ENCODE data around the gene LY6G6F. TPM values are rescaled to one million over a fixed set of nuclear protein-coding genes. Genes with fewer than 3 reads are reported as not detected.
A peak's percentile ranks its signal among the peaks of the same experiment; 100 is the strongest.

The LY6G6F gene
- total and polyA plus RNA-seq, 2 of the 13 experiments (the other 11 are each of a cell fraction or from before 2014, with no cell fraction given), result not detected

DNA sequence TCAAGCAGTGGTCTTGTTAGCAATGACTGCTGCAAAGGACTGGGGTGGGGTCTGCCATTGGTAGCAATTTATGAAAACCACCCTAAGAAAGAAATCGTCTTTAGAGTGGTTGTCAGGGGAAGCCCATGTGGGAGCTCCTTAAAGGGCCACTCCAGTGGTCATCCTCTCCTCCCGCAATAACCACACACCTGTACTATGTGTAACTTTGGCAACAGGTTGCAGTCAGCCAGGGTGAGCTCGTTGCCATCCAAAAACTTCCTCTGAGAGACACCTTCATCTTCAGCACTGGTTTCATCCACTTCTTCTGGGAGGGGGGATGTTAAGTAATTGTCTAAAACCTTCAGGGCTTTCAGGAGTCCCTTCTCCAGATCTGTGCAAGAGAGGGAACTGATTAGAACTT, 25.4 kb downstream of the LY6G6F start:
- H3K9ac ChIP-seq (ENCODE audit: insufficient read depth, low read depth, low read length), result no peak overlapping the region
- no peak overlapping the region for H2AFZ ChIP-seq (ENCODE audit: low read length)
- intact Hi-C loops (cut with micrococcal nuclease; ENCODE audit: unreplicated experiment) (no loop called here), in situ Hi-C loops (cut with HindIII; ENCODE audit: extremely low pct_ligation_motif_present, low pct_unique_long_range_greater_than_20kb) (loop anchor here (5.0 kb wide), 1 partner anchor 35 kb away; no protein-coding TSS in a partner anchor)
- H3K27ac ChIP-seq (ENCODE audit: extremely low read length, insufficient read depth, low read length), result no peak overlapping the region
- H3K9me3 ChIP-seq (ENCODE audit: low read length), result no peaks in the 10 kb centered on the region
- ChIA-PET POLR2A (interaction anchor here (1.0 to 11.3 kb wide), 6 partner anchors 7 to 131 kb away, joined by 3 to 279 read pairs (median 18); partner anchors contain the start of genes CLIC1, HSPA1B, MSH5 and NEU1), CTCF (ENCODE audit: low intra/inter-chr PET ratio, low total read pairs) (no interaction called here)
- no TSS peak for BruUV-seq (replicated peaks)
- peaks cover 33% of the 10 kb centered on the region; the same call in 1 of the 2 replicates for H4K20me1 ChIP-seq (ENCODE audit: insufficient read depth, low read length)
- peaks cover 62% of the 10 kb centered on the region for H3K4me1 ChIP-seq (ENCODE audit: insufficient read depth, low read length)
- 92% methylated on average over 3 of the region's 3 CpGs for WGBS (ENCODE audit: low lambda C conversion rate)
- H3K4me2 ChIP-seq (ENCODE audit: low read depth, low read length), result no peak overlapping the region
- FAIRE-seq, result no peak
- H3K4me3 ChIP-seq (replicated peaks in 1 of 3; ENCODE audit: insufficient read depth in 1 of 3, low read depth in 2 of 3, low read length in 3 of 3), result no peak overlapping the region
- H3K27me3 ChIP-seq (ENCODE audit: control insufficient read depth in 1 of 2, insufficient read depth in 2 of 2, low read length in 2 of 2), result no peaks in the 10 kb centered on the region; a peak in 1 of 5 replicates
- H3K79me2 ChIP-seq (ENCODE audit: insufficient read depth, low read length), result peaks cover 40% of the 10 kb centered on the region
- TF ChIP-seq ZNF121 (CRISPR knock-in tag; IDR thresholded peaks at IDR 0.05) (no peak), POLR2G (IDR thresholded peaks at IDR 0.05; ENCODE audit: low read depth, low read length) (peak; percentile 54; the same call in 1 of the 2 replicates), SAP130 (CRISPR knock-in tag; IDR thresholded peaks at IDR 0.05; ENCODE audit: low read depth) (0 out of 2 replicates have a peak, but pooled peaks have one; percentile 15)
- no peak for ATAC-seq
- peaks cover 24 to 42% of the 10 kb centered on the region in 2 experiments for H3K36me3 ChIP-seq (replicated peaks in 1 of 2; ENCODE audit: control insufficient read depth in 1 of 2, insufficient read depth in 2 of 2, low read length in 2 of 2)
- no peak for DNase-seq (ENCODE audit: low spot score)

DNA sequence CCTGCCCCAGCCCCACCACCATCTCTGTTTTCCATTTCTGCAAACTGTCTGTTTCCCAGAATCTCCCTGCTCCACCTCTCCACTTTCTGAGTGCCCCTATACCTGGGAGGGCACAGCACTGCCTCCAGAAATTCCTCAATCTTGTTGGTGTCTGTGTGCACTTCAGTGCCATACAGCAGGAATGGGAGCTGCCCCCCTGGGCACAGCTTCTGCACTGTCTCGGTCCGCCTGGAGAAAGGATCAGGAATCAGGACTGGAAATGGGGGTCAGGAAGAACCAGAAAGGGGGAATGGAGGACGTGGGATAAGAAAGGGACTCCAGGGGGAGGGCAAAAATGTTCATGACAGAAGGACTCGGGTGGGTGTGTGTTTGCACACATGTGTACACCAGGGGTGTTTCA, 27.1 kb downstream of the LY6G6F start:
- FAIRE-seq (no peak), ATAC-seq (no peak), DNase-seq (ENCODE audit: low spot score) (no peak)
- peaks cover 19 to 42% of the 10 kb centered on the region in 2 experiments for H3K36me3 ChIP-seq (replicated peaks in 1 of 2; ENCODE audit: control insufficient read depth in 1 of 2, insufficient read depth in 2 of 2, low read length in 2 of 2)
- no peaks in the 10 kb centered on the region; a peak in 1 of 5 replicates for H3K27me3 ChIP-seq (ENCODE audit: control insufficient read depth in 1 of 2, insufficient read depth in 2 of 2, low read length in 2 of 2)
- intact Hi-C loops (cut with micrococcal nuclease; ENCODE audit: unreplicated experiment) (no loop called here), in situ Hi-C loops (cut with HindIII; ENCODE audit: extremely low pct_ligation_motif_present, low pct_unique_long_range_greater_than_20kb) (loop anchor here (5.0 kb wide), 1 partner anchor 34 kb away; no protein-coding TSS in a partner anchor)
- no TSS peak for BruUV-seq (replicated peaks)
- no peaks in the 10 kb centered on the region for H3K9me3 ChIP-seq (ENCODE audit: low read length)
- H3K9ac ChIP-seq (ENCODE audit: insufficient read depth, low read depth, low read length), result peak overlapping the region; percentile 98
- H3K4me1 ChIP-seq (ENCODE audit: insufficient read depth, low read length), result peaks cover 77% of the 10 kb centered on the region
- POLR2A ChIA-PET, result interaction anchor here (1.8 to 11.3 kb wide), 5 partner anchors 13 to 62 kb away, joined by 4 to 279 read pairs (median 66); partner anchors contain the start of genes VARS1 and VWA7
- peak overlapping the region; percentile 14 to 92 (median 71); a peak in 5 of 6 replicates for H3K4me3 ChIP-seq (replicated peaks in 1 of 3; ENCODE audit: insufficient read depth in 1 of 3, low read depth in 2 of 3, low read length in 3 of 3)
- H3K27ac ChIP-seq (ENCODE audit: extremely low read length, insufficient read depth, low read length), result peak overlapping the region; percentile 99
- peak overlapping the region; percentile 98 for H3K4me2 ChIP-seq (ENCODE audit: low read depth, low read length)
- WGBS (ENCODE audit: low lambda C conversion rate), result 92% methylated on average over 4 of the region's 4 CpGs
- no peak overlapping the region for H2AFZ ChIP-seq (ENCODE audit: low read length)
- H4K20me1 ChIP-seq (ENCODE audit: insufficient read depth, low read length), result peaks cover 33% of the 10 kb centered on the region; the same call in 1 of the 2 replicates
- peaks cover 41% of the 10 kb centered on the region for H3K79me2 ChIP-seq (ENCODE audit: insufficient read depth, low read length)
- CTCF ChIA-PET (ENCODE audit: low intra/inter-chr PET ratio, low total read pairs), result interaction anchor here (1.3 kb wide), 1 partner anchor 36 kb away, joined by 3 read pairs; no protein-coding TSS in a partner anchor
- no peak for TF ChIP-seq SIX1 (CRISPR knock-in tag; IDR thresholded peaks at IDR 0.05; ENCODE audit: borderline replicate concordance)
- TF ChIP-seq, protein P1, sequence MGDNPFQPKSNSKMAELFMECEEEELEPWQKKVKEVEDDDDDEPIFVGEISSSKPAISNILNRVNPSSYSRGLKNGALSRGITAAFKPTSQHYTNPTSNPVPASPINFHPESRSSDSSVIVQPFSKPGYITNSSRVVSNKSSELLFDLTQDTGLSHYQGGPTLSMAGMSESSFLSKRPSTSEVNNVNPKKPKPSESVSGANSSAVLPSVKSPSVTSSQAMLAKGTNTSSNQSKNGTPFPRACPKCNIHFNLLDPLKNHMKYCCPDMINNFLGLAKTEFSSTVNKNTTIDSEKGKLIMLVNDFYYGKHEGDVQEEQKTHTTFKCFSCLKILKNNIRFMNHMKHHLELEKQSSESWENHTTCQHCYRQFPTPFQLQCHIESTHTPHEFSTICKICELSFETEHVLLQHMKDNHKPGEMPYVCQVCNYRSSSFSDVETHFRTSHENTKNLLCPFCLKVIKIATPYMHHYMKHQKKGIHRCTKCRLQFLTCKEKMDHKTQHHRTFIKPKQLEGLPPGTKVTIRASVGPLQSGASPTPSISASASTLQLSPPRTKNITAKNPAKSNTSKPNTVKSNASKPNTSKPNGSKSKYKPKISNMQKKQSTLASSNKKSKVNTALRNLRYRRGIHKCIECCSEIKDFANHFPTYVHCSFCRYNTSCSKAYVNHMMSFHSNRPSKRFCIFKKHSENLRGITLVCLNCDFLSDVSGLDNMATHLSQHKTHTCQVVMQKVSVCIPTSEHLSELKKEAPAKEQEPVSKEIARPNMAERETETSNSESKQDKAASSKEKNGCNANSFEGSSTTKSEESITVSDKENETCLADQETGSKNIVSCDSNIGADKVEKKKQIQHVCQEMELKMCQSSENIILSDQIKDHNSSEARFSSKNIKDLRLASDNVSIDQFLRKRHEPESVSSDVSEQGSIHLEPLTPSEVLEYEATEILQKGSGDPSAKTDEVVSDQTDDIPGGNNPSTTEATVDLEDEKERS (CRISPR knock-in tag; IDR thresholded peaks at IDR 0.05), result peak; percentile 44; the same call in 1 of the 2 replicates
- TF ChIP-seq SOX13 (IDR thresholded peaks at IDR 0.05), result no peak
- TF ChIP-seq SOX13 (CRISPR knock-in tag; conservative IDR thresholded peaks at IDR 0.05 in 1 of 2, IDR thresholded peaks at IDR 0.05 in 1 of 2), result no peak
- TF ChIP-seq, protein P2, sequence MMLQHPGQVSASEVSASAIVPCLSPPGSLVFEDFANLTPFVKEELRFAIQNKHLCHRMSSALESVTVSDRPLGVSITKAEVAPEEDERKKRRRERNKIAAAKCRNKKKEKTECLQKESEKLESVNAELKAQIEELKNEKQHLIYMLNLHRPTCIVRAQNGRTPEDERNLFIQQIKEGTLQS (CRISPR knock-in tag; IDR thresholded peaks at IDR 0.05), result no peak
- no peak for TF ChIP-seq ZSCAN25 (CRISPR knock-in tag; IDR thresholded peaks at IDR 0.05)
- no peak for TF ChIP-seq NFYC (CRISPR knock-in tag; IDR thresholded peaks at IDR 0.05)
- TF ChIP-seq, protein P3, sequence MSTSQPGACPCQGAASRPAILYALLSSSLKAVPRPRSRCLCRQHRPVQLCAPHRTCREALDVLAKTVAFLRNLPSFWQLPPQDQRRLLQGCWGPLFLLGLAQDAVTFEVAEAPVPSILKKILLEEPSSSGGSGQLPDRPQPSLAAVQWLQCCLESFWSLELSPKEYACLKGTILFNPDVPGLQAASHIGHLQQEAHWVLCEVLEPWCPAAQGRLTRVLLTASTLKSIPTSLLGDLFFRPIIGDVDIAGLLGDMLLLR (CRISPR knock-in tag; IDR thresholded peaks at IDR 0.05), result 0 out of 2 replicates have a peak, but pooled peaks have one; percentile 14
- TF ChIP-seq, protein P4, sequence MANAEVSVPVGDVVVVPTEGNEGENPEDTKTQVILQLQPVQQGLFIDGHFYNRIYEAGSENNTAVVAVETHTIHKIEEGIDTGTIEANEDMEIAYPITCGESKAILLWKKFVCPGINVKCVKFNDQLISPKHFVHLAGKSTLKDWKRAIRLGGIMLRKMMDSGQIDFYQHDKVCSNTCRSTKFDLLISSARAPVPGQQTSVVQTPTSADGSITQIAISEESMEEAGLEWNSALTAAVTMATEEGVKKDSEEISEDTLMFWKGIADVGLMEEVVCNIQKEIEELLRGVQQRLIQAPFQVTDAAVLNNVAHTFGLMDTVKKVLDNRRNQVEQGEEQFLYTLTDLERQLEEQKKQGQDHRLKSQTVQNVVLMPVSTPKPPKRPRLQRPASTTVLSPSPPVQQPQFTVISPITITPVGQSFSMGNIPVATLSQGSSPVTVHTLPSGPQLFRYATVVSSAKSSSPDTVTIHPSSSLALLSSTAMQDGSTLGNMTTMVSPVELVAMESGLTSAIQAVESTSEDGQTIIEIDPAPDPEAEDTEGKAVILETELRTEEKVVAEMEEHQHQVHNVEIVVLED (CRISPR knock-in tag; IDR thresholded peaks at IDR 0.05; ENCODE audit: borderline replicate concordance), result 0 out of 2 replicates have a peak, but pooled peaks have one; percentile 6
